Stimulated activated CD4-positive, alpha-beta T cell treated with anti-CD3 and anti-CD28 coated beads, Interleukin-12 subunit alpha, Interleukin-12 subunit beta, amount 100 ng/mL, for 24 hours (primary cell): Measurements from ENCODE around the gene TBCB.
"Not testable (repeated sequence)": the region's sequence is repeated elsewhere in the genome, so short reads cannot be mapped to it uniquely, and the experiment has no call there.

Source experiments
- DNase-seq, 2 experiments: peaks; one replicate each; pipeline ENCODE4 v3.0.0-alpha.2; 2020; ENCODE audit warnings: low read depth in 2 of 2

TBCB gene

DNA sequence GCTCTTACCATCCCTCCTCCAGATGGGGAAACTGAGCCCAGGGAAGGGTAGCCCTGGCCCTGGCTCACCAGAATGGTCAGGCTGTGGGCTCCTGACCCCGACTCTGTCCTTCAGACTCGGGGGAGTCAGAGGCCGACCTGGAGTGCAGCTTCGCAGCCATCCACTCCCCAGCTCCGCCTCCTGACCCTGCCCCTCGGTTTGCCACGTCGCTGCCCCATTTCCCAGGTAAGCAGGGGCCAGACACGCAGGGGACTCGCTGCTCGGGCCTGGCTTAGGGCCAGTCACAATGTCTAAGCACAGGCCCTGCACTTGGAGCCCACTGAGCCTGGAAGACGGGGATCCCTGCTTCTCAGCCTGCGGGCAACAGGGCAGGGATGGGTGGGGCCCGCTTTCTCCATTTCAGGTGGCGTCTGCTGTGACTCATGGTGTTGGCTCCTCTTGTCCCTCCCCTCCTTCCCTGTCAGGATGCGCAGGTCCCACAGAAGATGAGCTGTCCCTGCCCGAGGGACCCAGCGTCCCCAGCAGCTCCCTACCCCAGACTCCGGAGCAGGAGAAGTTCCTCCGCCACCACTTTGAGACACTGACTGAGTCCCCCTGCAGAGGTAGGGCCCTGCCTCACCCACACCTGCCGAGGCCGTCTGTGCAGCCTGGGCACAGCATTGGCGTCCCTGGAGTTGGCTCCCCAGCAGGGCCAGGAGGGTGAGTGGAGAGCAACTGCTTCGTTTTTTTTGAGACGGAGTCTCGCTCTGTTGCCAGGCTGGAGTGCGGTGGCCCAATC, 13.5 kb upstream of the TBCB start:
- DNase-seq, result no peak

GRCh38 chr19:36103040-36103626, 12.1 kb upstream of the TBCB start:
- DNase-seq, result no peak

- no peak for DNase-seq
These were observed 11.3 kb upstream of the TBCB start for GRCh38 chr19:36103842-36104552.

- DNase-seq, result no peak
These were observed 8.8 kb upstream of the TBCB start for GRCh38 chr19:36106441-36106840.

DNA sequence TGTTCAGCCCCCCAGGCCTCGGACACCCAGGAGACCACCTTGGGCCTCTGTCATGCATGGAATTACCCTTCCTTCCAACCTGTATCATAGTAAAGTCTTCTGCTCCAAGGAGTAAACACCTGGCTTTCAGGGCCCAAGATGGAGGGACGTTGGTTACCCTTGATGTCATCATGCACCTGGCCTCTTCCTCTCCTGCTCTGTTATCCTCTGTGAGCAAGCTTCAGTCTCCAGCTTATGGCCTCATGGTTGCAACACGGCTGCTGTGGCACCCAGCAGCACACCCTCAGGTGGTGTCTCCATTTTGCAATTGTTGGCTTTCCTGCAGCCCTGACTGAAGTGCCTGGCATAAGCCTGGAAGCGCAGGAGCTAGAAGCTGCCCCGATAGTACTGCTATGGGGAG, 8.3 kb upstream of the TBCB start:
- DNase-seq, result no peak

- DNase-seq, result no peak
These were observed 6.6 kb upstream of the TBCB start for GRCh38 chr19:36108684-36109083.

DNA sequence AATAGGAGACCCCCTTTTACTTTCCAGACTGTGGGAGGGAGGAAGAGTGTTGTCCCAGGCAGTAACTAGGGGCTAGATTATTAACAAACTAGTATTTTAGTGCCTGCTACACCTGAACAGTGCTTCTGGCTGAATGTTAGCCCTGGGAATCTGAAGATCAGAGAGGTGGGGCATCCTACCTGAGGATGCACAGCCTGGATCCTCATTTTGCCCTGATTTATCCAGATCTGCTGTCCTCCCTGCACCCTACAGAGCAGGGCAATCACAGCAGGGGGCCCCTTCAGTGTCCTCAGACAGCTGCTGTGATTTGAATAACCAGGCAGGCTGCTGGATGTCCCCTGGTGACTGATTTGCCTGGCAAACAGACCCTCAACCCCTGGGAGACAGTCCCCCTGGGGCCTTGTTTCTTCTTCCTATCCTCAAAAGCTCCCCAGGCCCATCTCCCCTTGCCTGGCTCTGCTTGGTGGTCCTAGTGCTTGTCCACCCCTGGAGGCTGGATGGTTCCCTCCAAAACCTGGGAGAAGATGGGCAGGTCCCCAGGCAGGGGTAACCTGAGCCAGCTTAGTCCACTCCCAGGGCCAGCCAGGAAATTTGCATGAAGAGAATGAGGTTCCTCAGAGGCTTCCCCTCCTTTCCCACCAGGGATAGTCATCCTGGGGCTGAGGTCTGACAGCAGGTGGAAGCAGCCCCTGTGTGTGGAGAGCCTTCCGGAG, 4.6 kb upstream of the TBCB start, which contains the start of gene OVOL3:
TSS of gene OVOL3 (plus strand) at position 657 of the 713 bp plus-strand sequence. CDS start 60 bp downstream, outside the sequence.
- DNase-seq, result no peak

- no peak for DNase-seq
These were observed 4.1 kb upstream of the TBCB start for GRCh38 chr19:36111200-36111539.

GRCh38 chr19:36112678-36113077, 2.6 kb upstream of the TBCB start:
- no peak for DNase-seq

DNA sequence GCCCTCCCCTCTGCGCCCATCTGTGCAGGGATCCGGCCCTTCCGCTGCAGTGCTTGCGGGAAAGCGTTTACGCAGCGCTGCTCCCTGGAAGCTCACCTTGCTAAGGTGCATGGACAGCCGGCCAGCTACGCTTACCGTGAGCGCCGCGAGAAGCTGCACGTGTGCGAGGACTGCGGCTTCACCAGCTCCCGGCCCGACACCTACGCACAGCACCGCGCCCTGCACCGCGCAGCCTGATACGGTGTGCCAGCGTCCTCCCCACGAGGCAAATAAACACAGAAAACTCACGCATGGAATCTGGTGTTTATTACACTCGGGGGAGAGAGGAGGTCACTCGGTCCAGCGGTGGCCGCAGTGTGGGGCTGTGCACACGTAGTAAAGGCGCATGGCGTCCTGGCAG, 1.8 kb upstream of the TBCB start:
- no peak for DNase-seq

DNA sequence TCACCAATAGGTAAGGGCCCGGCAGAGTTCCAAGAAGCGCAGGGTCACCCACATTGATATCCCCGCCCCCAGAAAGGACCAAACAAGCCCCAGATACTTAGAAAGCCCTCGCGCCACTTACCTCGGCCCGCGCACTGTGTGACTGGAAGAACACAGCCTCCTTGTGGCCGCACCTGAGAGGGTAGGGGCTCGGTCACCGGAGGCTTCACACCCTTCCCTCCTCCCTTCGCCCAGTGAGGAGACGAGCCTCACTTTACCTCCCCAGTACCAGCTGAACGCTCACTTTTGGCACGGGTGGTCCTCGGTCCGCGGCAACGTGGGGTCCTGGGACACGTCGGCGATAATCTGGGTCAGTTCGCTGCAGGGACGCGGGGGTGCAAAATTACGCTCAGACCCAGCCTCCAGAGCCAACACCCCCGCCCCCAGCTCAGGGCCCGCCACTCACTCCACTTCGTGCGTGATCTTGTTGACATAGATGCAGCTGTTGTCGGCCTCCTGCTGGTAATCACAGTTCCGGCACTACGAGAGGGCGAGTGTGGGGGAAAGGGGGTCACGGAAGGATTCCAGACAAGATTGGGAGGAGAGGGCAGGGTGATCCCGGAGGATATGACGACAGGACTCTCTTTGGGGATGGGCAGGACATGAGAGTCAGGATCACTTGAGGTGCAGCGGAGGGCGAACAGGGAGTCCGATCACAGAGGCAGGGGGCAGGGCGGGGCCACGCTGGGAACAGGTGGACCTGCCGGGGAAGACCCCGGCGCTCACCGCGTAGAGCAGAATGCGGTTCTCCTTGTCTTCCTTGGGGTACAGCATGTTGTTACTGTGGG, 1.2 kb upstream of the TBCB start:
- DNase-seq, result no peak

GRCh38 chr19:36114721-36115452, 381 bp upstream of the TBCB start, which contains the start of gene POLR2I:
TSS of gene POLR2I (minus strand) at chr19:36114875. CDS start at chr19:36114856, 19 bp downstream.
- peak; percentile 98 for DNase-seq

- DNase-seq, result no peak
These were observed 1.0 kb downstream of the TBCB start for GRCh38 chr19:36116344-36116637.

DNA sequence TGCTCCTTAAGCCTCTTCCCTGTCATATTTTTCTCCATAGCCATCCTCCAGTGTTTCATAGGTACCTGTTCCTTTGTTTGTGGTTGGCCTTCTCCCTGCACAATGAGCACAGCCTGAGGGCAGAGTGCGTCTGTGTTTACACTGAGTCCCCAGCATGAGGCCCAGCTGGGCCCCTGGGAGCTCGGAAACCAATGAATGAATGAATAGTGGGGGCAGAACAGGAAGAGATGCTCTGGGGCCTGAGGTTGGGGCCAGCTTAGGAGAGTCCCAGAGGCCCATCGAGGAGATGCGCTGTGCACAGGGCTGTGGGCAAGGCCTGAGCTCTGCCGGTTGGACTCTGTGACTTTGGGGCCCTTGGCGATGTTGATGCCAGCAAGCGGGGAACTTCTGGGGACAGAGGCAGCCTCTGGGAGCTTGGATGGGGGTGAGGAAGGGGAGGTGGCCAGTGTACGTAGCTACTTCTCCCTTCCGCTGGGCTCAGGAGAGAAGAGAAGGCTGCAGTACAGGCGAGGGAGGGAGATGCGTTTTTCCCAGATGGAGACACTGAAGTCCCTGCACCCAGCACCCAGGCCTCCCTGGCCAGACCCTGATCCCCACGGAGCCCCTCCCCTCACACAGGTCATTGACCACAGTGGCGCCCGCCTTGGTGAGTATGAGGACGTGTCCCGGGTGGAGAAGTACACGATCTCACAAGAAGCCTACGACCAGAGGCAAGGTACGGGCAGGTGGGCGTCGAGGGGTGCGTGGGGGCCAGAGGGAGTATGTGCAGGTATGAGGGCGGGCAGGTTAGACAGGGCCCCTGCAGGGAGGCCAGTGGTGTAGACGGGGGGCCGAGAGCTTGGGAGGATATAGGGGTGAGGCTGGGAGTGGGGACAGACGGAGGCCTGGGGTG, 5.1 kb downstream of the TBCB start:
- no peak for DNase-seq

DNA sequence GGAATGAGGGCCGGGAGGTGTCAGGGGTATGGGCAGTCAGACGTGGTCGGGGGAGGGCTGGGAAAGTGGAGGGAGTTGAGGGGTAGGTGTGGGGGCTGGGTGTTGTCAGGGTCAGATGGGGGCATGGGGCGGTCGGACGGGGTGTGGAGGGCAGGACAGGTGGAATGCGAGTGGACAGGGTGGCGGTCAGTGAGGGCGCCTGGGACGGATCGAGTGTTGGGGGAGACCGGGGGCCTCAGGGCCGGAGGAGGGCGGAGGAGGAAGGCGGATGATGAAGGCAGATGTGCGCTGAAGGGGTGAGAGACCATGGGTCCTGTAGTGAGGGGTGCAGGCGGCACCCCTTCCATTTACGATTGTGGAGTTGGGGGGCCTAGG, 5.7 kb downstream of the TBCB start:
- DNase-seq, result no peak

- no peak for DNase-seq
These were observed 6.3 kb downstream of the TBCB start for GRCh38 chr19:36121486-36122124.

- no peak for DNase-seq
These were observed 10.3 kb downstream of the TBCB start for GRCh38 chr19:36125557-36125956.

DNA sequence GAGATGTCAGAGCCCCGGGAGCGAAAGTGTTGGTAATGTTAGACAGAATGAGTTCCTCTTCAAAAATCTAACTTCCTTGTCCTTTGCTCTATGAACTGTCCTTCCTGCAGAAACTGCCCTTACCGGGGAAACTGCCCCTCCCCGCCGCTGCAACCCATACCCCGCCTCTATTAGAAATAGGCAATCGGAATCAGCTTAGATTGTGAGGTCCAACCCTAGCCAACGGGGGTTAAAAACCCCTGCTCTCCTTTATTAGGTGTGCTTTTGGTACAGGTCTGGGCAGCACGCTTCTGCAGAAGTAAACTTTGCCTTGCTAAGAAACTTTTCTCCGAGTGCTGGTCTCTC, 13.1 kb downstream of the TBCB start:
- DNase-seq, result no peak

DNA sequence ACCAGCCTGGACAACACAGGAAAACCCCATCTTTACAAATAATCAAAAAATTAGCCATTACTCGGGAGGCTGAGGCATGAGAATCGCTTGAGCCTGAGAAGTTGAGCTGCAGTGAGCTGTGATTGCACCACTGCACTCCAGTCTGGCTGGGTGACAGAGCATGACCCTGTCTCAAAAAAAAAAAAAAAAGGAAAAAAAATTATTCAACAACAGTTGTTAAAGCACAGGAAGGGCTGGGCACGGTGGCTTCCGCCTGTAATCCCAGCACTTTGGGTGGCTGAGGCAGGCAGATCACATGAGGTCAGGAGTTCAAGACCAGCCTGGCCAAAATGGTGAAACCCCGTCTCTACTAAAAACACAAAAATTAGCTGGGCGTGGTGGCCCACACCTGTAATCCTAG, 16.0 kb downstream of the TBCB start:
- not testable (repeated sequence) for DNase-seq
